Activated CD8-positive, alpha-beta T cell treated with anti-CD3 and anti-CD28 coated beads for 36 hours (primary cell): ENCODE measurements around the gene CLDN1. TPM values are rescaled to one million over a fixed set of nuclear protein-coding genes. Genes with fewer than 3 reads are reported as not detected.

ENCODE experiments used
- ATAC-seq: fragments of 200-7000 bp; cut with Tn5 transposase; one replicate; pipeline ENCODE4 v1.10.0; 2021; ENCODE audit warnings: mild to moderate bottlenecking, moderate library complexity
- CTCF ChIA-PET: fragments of 350-600 bp; sonication (Branson Sonifier 250); formaldehyde crosslinking; loops from one replicate; lab custom pipeline; 2021; ENCODE audit warnings: antibody characterized with exemption; lab: Charles Lee
- POLR2A ChIA-PET: fragments of 350-600 bp; sonication (Branson Sonifier 250); formaldehyde crosslinking; loops from one replicate; lab custom pipeline; 2021; ENCODE audit warnings: antibody characterized with exemption; lab: Charles Lee
- DNase-seq: peaks from one replicate; pipeline ENCODE4 v3.0.0-alpha.2; 2020
- H3K27ac Mint-ChIP-seq: one replicate; pipeline ENCODE4 v1.8.0; 2021; ENCODE audit warnings: mild to moderate bottlenecking, mixed read lengths
- H3K27me3 Mint-ChIP-seq: one replicate; pipeline ENCODE4 v1.8.0; 2021; ENCODE audit warnings: mixed read lengths
- H3K36me3 Mint-ChIP-seq: one replicate; pipeline ENCODE4 v1.8.0; 2021; ENCODE audit warnings: low read depth, mixed read lengths
- H3K4me1 Mint-ChIP-seq: one replicate; pipeline ENCODE4 v1.8.0; 2021; ENCODE audit warnings: low read depth, mixed read lengths
- H3K4me3 Mint-ChIP-seq: one replicate; pipeline ENCODE4 v1.8.0; 2021; ENCODE audit warnings: mild to moderate bottlenecking, moderate library complexity, mixed read lengths
- H3K9me3 Mint-ChIP-seq: one replicate; pipeline ENCODE4 v1.8.0; 2021; ENCODE audit warnings: mixed read lengths
- intact Hi-C: fragments of 100-400 bp; cut with micrococcal nuclease; formaldehyde crosslinking; loops from one replicate; pipeline ENCODE4 v1.10.0; 2022
- total RNA-seq, 2 experiments: library from RNA; stranded (reverse); gene quantifications; one replicate each; pipeline ENCODE4 v1.2.3, GENCODE V29; 2021
- TF ChIP-seq, protein P1 (sequence below): fragments of 200-600 bp; IDR thresholded peaks from one replicate; pipeline ENCODE4 v1.8.0; 2022; ENCODE audit warnings: antibody characterized with exemption, mild to moderate bottlenecking

Gene CLDN1
- total RNA-seq, 2 experiments from 2014 or later, result 0.58 to 0.77 TPM

DNA sequence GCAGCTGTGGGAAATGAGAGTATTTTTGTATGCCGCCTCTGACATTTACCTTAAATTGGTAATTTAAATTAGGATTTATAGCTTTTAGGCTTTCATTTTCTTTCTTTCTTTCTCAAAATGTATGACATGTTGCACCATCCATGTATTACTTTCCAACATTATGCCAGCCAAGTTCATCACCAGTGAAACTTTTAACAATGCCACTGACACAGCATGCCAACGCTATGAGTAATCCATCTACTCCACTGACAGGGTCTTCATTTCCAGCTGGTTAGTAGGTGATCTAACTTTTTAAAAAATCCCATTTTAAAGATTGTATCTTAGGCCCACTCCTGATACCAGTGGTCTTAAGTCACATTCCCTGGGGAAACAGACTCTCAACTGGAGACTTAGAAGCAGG, 43.9 kb upstream of the CLDN1 start:
- no peaks in the 10 kb centered on the region for H3K4me1 Mint-ChIP-seq
- ChIA-PET CTCF (no interaction called here), POLR2A (no interaction called here)
- TF ChIP-seq, protein P1, sequence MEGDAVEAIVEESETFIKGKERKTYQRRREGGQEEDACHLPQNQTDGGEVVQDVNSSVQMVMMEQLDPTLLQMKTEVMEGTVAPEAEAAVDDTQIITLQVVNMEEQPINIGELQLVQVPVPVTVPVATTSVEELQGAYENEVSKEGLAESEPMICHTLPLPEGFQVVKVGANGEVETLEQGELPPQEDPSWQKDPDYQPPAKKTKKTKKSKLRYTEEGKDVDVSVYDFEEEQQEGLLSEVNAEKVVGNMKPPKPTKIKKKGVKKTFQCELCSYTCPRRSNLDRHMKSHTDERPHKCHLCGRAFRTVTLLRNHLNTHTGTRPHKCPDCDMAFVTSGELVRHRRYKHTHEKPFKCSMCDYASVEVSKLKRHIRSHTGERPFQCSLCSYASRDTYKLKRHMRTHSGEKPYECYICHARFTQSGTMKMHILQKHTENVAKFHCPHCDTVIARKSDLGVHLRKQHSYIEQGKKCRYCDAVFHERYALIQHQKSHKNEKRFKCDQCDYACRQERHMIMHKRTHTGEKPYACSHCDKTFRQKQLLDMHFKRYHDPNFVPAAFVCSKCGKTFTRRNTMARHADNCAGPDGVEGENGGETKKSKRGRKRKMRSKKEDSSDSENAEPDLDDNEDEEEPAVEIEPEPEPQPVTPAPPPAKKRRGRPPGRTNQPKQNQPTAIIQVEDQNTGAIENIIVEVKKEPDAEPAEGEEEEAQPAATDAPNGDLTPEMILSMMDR, result no peak
- ATAC-seq (no peak), DNase-seq (no peak)
- peaks cover 5% of the 10 kb centered on the region for H3K27me3 Mint-ChIP-seq
- H3K27ac Mint-ChIP-seq, result no peak overlapping the region
- H3K4me3 Mint-ChIP-seq, result no peak overlapping the region
- intact Hi-C loops, result no loop called here
- H3K9me3 Mint-ChIP-seq, result no peaks in the 10 kb centered on the region
- H3K36me3 Mint-ChIP-seq, result no peaks in the 10 kb centered on the region

DNA sequence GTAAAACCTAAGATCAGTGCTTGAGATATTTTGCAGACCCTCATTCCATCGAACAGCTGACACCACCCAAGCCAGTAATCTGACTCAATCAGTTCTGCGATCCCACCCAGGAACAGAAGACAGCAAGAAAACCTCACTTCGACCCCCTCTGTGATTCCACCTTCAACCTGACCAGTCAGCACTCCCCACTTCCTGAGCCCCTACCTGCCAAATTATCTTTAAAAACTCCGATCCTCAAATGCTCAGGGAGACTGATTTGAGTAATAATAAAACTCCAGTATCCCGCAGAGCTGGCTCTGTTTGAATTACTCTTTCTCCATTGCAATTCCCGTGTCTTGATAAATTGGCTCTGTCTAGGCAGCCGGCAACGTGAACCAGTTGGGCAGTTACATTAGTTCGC, 40.0 kb upstream of the CLDN1 start:
- POLR2A ChIA-PET, result no interaction called here
- H3K9me3 Mint-ChIP-seq, result no peaks in the 10 kb centered on the region
- no peaks in the 10 kb centered on the region for H3K36me3 Mint-ChIP-seq
- no peak overlapping the region for H3K4me3 Mint-ChIP-seq
- DNase-seq, result no peak
- intact Hi-C loops, result no loop called here
- H3K27ac Mint-ChIP-seq, result no peak overlapping the region
- no peaks in the 10 kb centered on the region for H3K4me1 Mint-ChIP-seq
- peaks cover 10% of the 10 kb centered on the region for H3K27me3 Mint-ChIP-seq
- CTCF ChIA-PET, result interaction anchor here (2.3 kb wide), 1 partner anchor 11 kb away, joined by 7 read pairs; no protein-coding TSS in a partner anchor
- ATAC-seq, result no peak
- TF ChIP-seq, protein P1, result no peak

DNA sequence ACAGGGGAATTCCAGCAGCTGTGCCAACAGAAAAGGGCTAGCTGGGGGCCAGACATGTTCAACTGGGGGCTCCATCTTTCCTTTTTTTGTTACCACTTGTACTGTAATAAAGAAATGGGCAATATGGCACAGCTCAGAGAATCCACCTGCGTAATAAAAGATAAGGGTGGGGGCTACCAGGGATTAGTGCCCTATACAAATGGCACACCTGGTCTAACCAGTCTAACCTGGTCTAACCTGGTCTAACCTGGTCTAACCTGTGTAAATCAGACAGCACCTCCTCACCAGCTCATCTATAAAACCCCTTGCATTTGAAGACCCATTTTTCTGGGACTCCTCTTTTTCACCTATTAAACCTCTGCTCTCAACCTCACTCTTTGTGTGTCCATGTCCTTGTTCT, 39.5 kb upstream of the CLDN1 start:
- ChIA-PET CTCF (interaction anchor here (0.6 to 2.3 kb wide), 3 partner anchors 11 to 136 kb away, joined by 3 to 7 read pairs (median 3); no protein-coding TSS in a partner anchor), POLR2A (no interaction called here)
- no peaks in the 10 kb centered on the region for H3K36me3 Mint-ChIP-seq
- no peak for DNase-seq
- H3K4me3 Mint-ChIP-seq, result no peak overlapping the region
- H3K27ac Mint-ChIP-seq, result no peak overlapping the region
- H3K9me3 Mint-ChIP-seq, result no peaks in the 10 kb centered on the region
- H3K27me3 Mint-ChIP-seq, result peaks cover 10% of the 10 kb centered on the region
- intact Hi-C loops, result no loop called here
- no peak for ATAC-seq
- no peaks in the 10 kb centered on the region for H3K4me1 Mint-ChIP-seq
- TF ChIP-seq, protein P1, result no peak

DNA sequence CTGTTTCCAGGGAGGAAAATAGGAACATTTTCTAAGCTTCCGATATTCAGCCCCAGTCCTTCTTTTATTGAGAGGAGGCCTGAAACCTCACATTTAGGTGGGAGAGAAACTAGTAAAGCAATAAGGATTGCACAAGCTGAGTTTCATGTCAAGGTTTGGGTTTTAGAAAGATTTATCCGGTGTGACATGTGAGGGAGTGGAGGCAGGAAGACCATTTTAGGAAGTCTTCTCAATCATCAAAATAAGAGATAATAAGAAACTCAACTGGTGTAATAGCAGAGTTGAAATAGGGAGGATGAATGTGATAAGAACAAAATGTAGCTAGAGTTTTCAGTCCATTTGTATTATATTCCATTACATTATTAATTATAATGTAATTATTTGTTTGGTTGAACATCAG, 38.0 kb upstream of the CLDN1 start:
- TF ChIP-seq, protein P1, result no peak
- DNase-seq (no peak), ATAC-seq (no peak)
- H3K27me3 Mint-ChIP-seq, result peaks cover 10% of the 10 kb centered on the region
- H3K9me3 Mint-ChIP-seq, result no peaks in the 10 kb centered on the region
- CTCF ChIA-PET, result interaction anchor here (0.9 to 2.3 kb wide), 3 partner anchors 10 to 399 kb away, joined by 3 to 7 read pairs (median 3); no protein-coding TSS in a partner anchor
- intact Hi-C loops, result no loop called here
- H3K4me1 Mint-ChIP-seq, result no peaks in the 10 kb centered on the region
- H3K4me3 Mint-ChIP-seq, result no peak overlapping the region
- POLR2A ChIA-PET, result no interaction called here
- H3K27ac Mint-ChIP-seq, result no peak overlapping the region
- no peaks in the 10 kb centered on the region for H3K36me3 Mint-ChIP-seq

DNA sequence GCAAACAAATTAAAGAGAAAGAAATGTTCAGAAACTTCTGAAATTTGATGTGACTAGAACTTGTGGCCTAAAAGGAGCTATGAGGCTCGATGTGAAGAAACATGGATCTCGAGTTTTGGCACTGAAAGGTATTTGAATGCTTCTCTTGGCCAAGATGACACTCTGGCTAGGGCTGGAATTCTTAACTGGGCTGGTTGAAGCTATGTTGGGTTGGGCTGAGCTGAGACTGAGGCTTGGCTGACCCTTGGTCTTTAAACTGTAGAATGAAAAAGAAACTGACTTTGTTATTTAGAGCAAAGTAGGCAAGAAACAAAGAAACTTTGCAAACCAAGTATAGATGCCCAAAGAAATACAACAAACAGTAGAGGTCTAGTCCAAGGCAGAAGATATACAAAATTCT, 37.6 kb upstream of the CLDN1 start:
- no peak overlapping the region for H3K27ac Mint-ChIP-seq
- no peak overlapping the region for H3K4me3 Mint-ChIP-seq
- ChIA-PET CTCF (interaction anchor here (1.3 kb wide), 1 partner anchor 10 kb away, joined by 3 read pairs; no protein-coding TSS in a partner anchor), POLR2A (no interaction called here)
- no peaks in the 10 kb centered on the region for H3K36me3 Mint-ChIP-seq
- no peak for DNase-seq
- intact Hi-C loops, result no loop called here
- H3K27me3 Mint-ChIP-seq, result peaks cover 10% of the 10 kb centered on the region
- no peak for ATAC-seq
- no peaks in the 10 kb centered on the region for H3K4me1 Mint-ChIP-seq
- no peaks in the 10 kb centered on the region for H3K9me3 Mint-ChIP-seq
- TF ChIP-seq, protein P1, result no peak
